NB4 (cell line): Measurements from ENCODE around the gene ASPHD2.

ENCODE experiments used
- MAX ChIP-seq: IDR thresholded peaks from 2 replicates; pipeline ENCODE4 v1.6.1; 2011; ENCODE audit warnings: low read depth, low read length
- POLR2A ChIP-seq: IDR thresholded peaks from 2 replicates; pipeline ENCODE4 v1.6.1; 2011; ENCODE audit warnings: mild to moderate bottlenecking; ENCODE audit not compliant: insufficient read length; ENCODE audit errors: extremely low read depth
- TF ChIP-seq, protein P1 (sequence below): IDR thresholded peaks from one replicate; pipeline ENCODE4 v1.5.1; 2012; ENCODE audit warnings: low read depth, low read length

DNA sequence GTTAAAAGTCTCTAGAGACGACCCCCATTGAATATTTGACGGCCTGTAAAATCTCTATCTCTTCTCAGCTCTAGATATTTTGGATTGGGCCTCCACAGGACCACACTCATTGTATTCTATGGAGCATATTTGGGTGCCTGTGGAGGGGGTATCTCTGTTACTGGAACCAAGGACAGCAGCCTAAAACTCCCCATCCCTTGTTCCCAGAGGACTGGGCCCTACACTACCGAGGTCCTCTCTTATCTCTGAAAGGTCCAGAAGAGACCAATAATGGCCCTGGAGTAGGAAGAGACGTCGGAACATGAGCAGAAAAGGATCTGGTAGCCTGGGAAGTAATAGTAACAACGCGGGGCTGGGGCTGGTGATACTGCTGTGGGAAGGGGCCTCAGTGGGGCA, 54.0 kb downstream of the ASPHD2 start:
- TF ChIP-seq, protein P1, sequence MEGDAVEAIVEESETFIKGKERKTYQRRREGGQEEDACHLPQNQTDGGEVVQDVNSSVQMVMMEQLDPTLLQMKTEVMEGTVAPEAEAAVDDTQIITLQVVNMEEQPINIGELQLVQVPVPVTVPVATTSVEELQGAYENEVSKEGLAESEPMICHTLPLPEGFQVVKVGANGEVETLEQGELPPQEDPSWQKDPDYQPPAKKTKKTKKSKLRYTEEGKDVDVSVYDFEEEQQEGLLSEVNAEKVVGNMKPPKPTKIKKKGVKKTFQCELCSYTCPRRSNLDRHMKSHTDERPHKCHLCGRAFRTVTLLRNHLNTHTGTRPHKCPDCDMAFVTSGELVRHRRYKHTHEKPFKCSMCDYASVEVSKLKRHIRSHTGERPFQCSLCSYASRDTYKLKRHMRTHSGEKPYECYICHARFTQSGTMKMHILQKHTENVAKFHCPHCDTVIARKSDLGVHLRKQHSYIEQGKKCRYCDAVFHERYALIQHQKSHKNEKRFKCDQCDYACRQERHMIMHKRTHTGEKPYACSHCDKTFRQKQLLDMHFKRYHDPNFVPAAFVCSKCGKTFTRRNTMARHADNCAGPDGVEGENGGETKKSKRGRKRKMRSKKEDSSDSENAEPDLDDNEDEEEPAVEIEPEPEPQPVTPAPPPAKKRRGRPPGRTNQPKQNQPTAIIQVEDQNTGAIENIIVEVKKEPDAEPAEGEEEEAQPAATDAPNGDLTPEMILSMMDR = no peak
- no peak for TF ChIP-seq POLR2A
- TF ChIP-seq MAX = no peak
